Testis (tissue), 3 donors: ENCODE results near the gene TNFRSF13B. TPM values are rescaled to one million over a fixed set of nuclear protein-coding genes. Genes with fewer than 3 reads are reported as not detected.
A peak's percentile ranks its signal among the peaks of the same experiment; 100 is the strongest.

Source experiments
- DNase-seq: peaks from one replicate; pipeline ENCODE4 v3.0.0-alpha.2; 2019
- H3K27ac ChIP-seq, 2 donors: fragments of 200-600 bp; sonication (generic); one replicate each; pipeline ENCODE4 v1.5.1; 2019
- H3K27me3 ChIP-seq: fragments of 200-600 bp; sonication (generic); one replicate; pipeline ENCODE4 v1.5.1; 2019
- H3K36me3 ChIP-seq: fragments of 200-600 bp; sonication (generic); one replicate; pipeline ENCODE4 v1.5.1; 2017; ENCODE audit warnings: low read depth; ENCODE audit errors: missing control alignments
- H3K4me1 ChIP-seq: fragments of 200-600 bp; sonication (generic); one replicate; pipeline ENCODE4 v1.5.1; 2019
- H3K4me3 ChIP-seq, 2 donors: fragments of 200-600 bp; sonication (generic); one replicate each; pipeline ENCODE4 v1.5.1; 2017 to 2019
- H3K9me3 ChIP-seq: fragments of 200-600 bp; sonication (generic); one replicate; pipeline ENCODE4 v1.5.1; 2017
- POLR2A ChIP-seq: fragments of 450-650 bp; IDR thresholded peaks from one replicate; pipeline ENCODE4 v1.6.1; 2017; ENCODE audit warnings: antibody characterized with exemption, mild to moderate bottlenecking, moderate library complexity
- WGBS, 2 donors: methylation state at CpG; one replicate each; pipeline ENCODE4 v1.1.5; 2018; 5-methylcytosine and 5-hydroxymethylcytosine counted together
- intact Hi-C: fragments of 100-400 bp; cut with DNase I; formaldehyde crosslinking; loops from one replicate; pipeline ENCODE4 v1.15.1; 2023; ENCODE audit warnings: low total_unique reads
- polyA plus RNA-seq: library from polyadenylated mRNA; stranded (reverse); fragments of 350-450 nt; fragmentation: Illumina TruSeq; extraction: RNeasy Lipid Tissue Mini Kit (QIAGEN cat#74804); gene quantifications from one replicate; pipeline ENCODE4 v1.2.3, GENCODE V29; 2014; ENCODE audit warnings: low read depth, low replicate concordance; ENCODE audit not compliant: insufficient read depth
- total RNA-seq, 2 donors: library from RNA; depleted of rRNA; stranded (reverse); fragments of >200 nt; gene quantifications; one replicate each; pipeline ENCODE4 v1.2.3, GENCODE V29; 2016
- TF ChIP-seq, protein P1 (sequence below), 3 experiments: fragments of 450-650 bp in 2 of 3; fragments of 200-600 bp in 1 of 3; sonication (generic) in 1 of 3; IDR thresholded peaks; one replicate each; pipeline ENCODE4 v1.5.1; 2016 to 2019; ENCODE audit warnings: antibody characterized with exemption in 3 of 3, mild to moderate bottlenecking in 2 of 3, moderate library complexity in 1 of 3

The TNFRSF13B gene
- total and polyA plus RNA-seq, 3 donors from 2014 or later = 0.59 TPM; not detected in 2

DNA sequence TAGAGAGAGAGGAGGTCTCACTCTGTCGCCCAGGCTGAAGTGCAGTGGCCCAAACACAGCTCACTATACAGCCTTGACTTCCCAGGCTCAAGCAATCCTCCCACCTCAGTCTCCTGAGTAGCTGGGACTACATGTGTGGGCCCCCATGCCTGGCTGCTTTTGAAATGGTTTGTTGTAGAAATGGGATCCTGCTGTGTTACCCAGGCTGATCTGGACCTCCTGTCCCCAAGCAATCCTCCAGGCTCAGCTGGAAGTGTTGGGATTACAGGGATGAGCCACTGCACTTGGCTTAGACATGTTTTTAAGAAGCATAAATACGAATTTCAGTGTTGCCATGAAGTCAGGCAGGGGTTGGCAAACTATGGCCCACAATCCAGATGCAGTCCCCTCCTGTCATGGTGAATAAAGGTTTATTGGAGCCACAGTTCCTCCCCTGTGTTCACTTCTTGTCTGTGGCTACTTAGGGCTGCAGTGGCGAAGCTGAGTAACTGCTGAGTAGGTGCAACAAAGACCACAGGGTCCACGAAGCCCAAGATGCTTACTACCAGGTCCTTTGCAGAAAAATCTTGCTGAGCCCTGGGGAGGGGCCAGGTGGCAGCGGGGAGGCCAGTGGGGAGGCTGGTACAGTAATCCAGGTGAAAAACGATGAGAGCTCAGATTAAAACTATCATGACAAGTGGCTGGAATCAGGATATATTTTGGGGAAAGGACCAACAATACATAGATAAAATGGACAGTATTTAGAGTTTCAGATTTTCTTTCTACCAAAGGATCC, 35.2 kb downstream of the TNFRSF13B start:
- no peaks in the 10 kb centered on the region for H3K27me3 ChIP-seq
- H3K4me1 ChIP-seq = no peaks in the 10 kb centered on the region
- H3K9me3 ChIP-seq = no peaks in the 10 kb centered on the region
- no peaks in the 10 kb centered on the region for H3K36me3 ChIP-seq
- peak; percentile 2 for DNase-seq
- no peak overlapping the region for H3K27ac ChIP-seq
- 78 to 87% methylated on average over 6 of the region's 6 CpGs for WGBS, 2 donors
- intact Hi-C loops = no loop called here
- no peak overlapping the region for H3K4me3 ChIP-seq
- TF ChIP-seq, protein P1, sequence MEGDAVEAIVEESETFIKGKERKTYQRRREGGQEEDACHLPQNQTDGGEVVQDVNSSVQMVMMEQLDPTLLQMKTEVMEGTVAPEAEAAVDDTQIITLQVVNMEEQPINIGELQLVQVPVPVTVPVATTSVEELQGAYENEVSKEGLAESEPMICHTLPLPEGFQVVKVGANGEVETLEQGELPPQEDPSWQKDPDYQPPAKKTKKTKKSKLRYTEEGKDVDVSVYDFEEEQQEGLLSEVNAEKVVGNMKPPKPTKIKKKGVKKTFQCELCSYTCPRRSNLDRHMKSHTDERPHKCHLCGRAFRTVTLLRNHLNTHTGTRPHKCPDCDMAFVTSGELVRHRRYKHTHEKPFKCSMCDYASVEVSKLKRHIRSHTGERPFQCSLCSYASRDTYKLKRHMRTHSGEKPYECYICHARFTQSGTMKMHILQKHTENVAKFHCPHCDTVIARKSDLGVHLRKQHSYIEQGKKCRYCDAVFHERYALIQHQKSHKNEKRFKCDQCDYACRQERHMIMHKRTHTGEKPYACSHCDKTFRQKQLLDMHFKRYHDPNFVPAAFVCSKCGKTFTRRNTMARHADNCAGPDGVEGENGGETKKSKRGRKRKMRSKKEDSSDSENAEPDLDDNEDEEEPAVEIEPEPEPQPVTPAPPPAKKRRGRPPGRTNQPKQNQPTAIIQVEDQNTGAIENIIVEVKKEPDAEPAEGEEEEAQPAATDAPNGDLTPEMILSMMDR (IDR thresholded peaks at IDR 0.05) = no peak
- TF ChIP-seq POLR2A = no peak

- H3K4me3 ChIP-seq = no peak overlapping the region
- no peaks in the 10 kb centered on the region for H3K4me1 ChIP-seq
- no peak for DNase-seq
- no peaks in the 10 kb centered on the region for H3K36me3 ChIP-seq
- 90 to 96% methylated on average over 2 to 5 of the region's 5 CpGs for WGBS, 2 donors
- TF ChIP-seq POLR2A = no peak
- TF ChIP-seq, protein P1 (IDR thresholded peaks at IDR 0.05) = no peak
- no peaks in the 10 kb centered on the region for H3K9me3 ChIP-seq
- no peaks in the 10 kb centered on the region for H3K27me3 ChIP-seq
- intact Hi-C loops = no loop called here
- H3K27ac ChIP-seq = no peak overlapping the region
These were observed 36.1 kb downstream of the TNFRSF13B start for GRCh38 chr17:16935786-16936185.

DNA sequence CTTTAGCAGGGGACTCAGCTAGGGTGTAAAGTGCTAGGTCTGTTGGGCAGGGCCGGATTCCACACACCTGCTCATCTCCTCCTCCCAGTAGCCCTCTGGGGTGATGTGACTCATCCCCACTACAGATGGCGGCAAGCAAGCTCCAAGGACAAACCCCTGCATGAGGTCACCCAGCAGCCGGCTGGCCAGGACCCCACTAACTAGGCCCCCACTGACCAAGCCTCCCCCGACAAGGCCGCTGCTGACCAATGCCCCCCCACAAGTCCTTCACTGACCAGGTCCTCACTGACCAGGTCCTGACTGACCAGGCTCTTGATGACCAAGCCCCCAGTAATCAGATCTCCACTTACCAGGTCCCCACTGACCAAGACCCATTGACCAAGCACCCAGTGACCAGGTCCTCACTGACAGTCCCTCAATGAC, 36.7 kb downstream of the TNFRSF13B start:
- intact Hi-C loops = no loop called here
- 83% methylated on average over 5 of the region's 5 CpGs; no CpG with 5 or more reads in 1 of the 2 donors for WGBS, 2 donors
- H3K27me3 ChIP-seq = no peaks in the 10 kb centered on the region
- H3K27ac ChIP-seq = no peak overlapping the region
- TF ChIP-seq POLR2A = no peak
- TF ChIP-seq, protein P1 (IDR thresholded peaks at IDR 0.05) = no peak
- DNase-seq = no peak
- no peaks in the 10 kb centered on the region for H3K4me1 ChIP-seq
- H3K4me3 ChIP-seq = no peak overlapping the region
- H3K36me3 ChIP-seq = no peaks in the 10 kb centered on the region
- no peaks in the 10 kb centered on the region for H3K9me3 ChIP-seq

GRCh38 chr17:16934836-16935235, 37.1 kb downstream of the TNFRSF13B start:
- H3K27ac ChIP-seq = no peak overlapping the region
- H3K4me3 ChIP-seq = no peak overlapping the region
- no peak for TF ChIP-seq POLR2A
- TF ChIP-seq, protein P1 (IDR thresholded peaks at IDR 0.05) = no peak
- intact Hi-C loops = no loop called here
- WGBS, 2 donors = 94 to 97% methylated on average over 7 to 12 of the region's 12 CpGs
- no peaks in the 10 kb centered on the region for H3K36me3 ChIP-seq
- no peaks in the 10 kb centered on the region for H3K4me1 ChIP-seq
- DNase-seq = no peak
- H3K9me3 ChIP-seq = no peaks in the 10 kb centered on the region
- H3K27me3 ChIP-seq = no peaks in the 10 kb centered on the region
